Epithelial cell of esophagus (primary cell): ENCODE results near the gene OAS3.

Experiments used
- DNase-seq: peaks from one replicate; pipeline ENCODE4 v3.0.0; 2010; ENCODE audit warnings: low read depth
- H3K4me3 ChIP-seq: 2 replicates; pipeline ENCODE4 v1.5.1; 2011; ENCODE audit warnings: mild to moderate bottlenecking, low read length, control low read depth
- CTCF ChIP-seq: IDR thresholded peaks from 2 replicates; pipeline ENCODE4 v1.5.1; 2011; ENCODE audit warnings: low read depth, mild to moderate bottlenecking, low read length, control low read depth, inconsistent platforms; ENCODE audit not compliant: insufficient read depth; ENCODE audit errors: missing control alignments

The OAS3 gene

GRCh38 chr12:112936264-112936663, 2.0 kb upstream of the OAS3 start:
- TF ChIP-seq CTCF = no peak
- DNase-seq = peak; percentile 92

GRCh38 chr12:112936927-112937326, 1.3 kb upstream of the OAS3 start:
- no peak for TF ChIP-seq CTCF
- DNase-seq = peak; percentile 98
- no peak overlapping the region for H3K4me3 ChIP-seq

More at GRCh38 chr12:112936264-112936663, 2.0 kb upstream of the OAS3 start:
- H3K4me3 ChIP-seq = no peak overlapping the region

GRCh38 chr12:112938751-112939150, 477 bp downstream of the OAS3 start:
- TF ChIP-seq CTCF = no peak
- peak overlapping the region; percentile 55 for H3K4me3 ChIP-seq
- peak; percentile 13 for DNase-seq

- H3K4me3 ChIP-seq = no peak overlapping the region
- TF ChIP-seq CTCF = no peak
- DNase-seq = no peak
Observed at GRCh38 chr12:112939761-112940381, 1.6 kb downstream of the OAS3 start.

- no peak for DNase-seq
- TF ChIP-seq CTCF = no peak
- no peak overlapping the region for H3K4me3 ChIP-seq
Observed at GRCh38 chr12:112941528-112942335, 3.5 kb downstream of the OAS3 start.

- TF ChIP-seq CTCF = no peak
Observed at GRCh38 chr12:112942572-112942971, 4.3 kb downstream of the OAS3 start.

More at GRCh38 chr12:112942572-112942971, 4.3 kb downstream of the OAS3 start:
- no peak for DNase-seq
- no peak overlapping the region for H3K4me3 ChIP-seq
